Measurements from ENCODE around the gene HS3ST4. TPM values are rescaled to one million over a fixed set of nuclear protein-coding genes. Genes with fewer than 3 reads are reported as not detected.

Gene HS3ST4
- total and polyA plus RNA-seq, 2 of the 4 experiments (the other 2 are of a cell fraction) = not detected

DNA sequence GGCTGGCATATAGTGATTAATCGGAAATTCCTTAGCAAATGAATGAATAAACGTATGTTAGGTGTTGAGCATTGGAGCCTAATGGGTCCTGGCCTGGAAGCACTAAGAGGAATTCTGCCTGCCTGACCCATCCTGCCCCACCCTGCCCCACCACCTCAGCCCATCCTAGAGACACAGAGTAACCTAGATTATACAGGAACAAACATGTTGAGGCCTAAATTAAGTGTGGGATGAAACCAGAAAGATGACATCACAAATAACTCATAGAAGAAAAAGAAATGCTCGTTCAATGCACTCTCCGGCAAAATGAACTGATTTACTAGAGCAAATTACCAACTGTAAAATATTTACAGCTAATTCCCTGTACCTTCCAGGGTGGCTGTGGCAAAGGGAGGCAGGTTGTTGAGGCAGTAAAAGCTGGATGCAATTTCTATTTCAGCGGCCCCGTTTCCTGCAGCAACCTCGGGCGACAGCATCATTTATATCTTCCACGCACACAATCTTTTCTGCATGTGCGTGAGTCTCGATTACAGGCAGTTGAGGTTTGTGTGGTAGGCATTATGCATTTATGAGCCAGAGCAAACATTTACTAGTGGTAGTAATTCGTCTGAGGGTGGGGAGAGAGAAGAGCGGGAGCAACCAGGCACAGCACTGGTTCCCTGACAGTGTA is 417.2 kb downstream of the HS3ST4 start:
- Histone ChIP-seq H2AK9ac (replicated peaks; ENCODE audit: low read depth, low read length, poor library complexity) (no peak overlapping the region), H3K4me2 (ENCODE audit: low read depth, low read length) (no peak overlapping the region), H3K23ac (ENCODE audit: low read depth, low read length) (no peak overlapping the region), H4K91ac (ENCODE audit: insufficient read depth, low read depth, low read length) (no peak overlapping the region), H3K79me1 (ENCODE audit: low read depth in 1 of 2, low read length in 2 of 2) (no peaks in the 10 kb centered on the region), H4K5ac (ENCODE audit: low read depth, low read length) (no peak overlapping the region), H3K4me1 (ENCODE audit: control insufficient read depth, insufficient read depth, low read length) (no peaks in the 10 kb centered on the region), H3K9me1 (ENCODE audit: insufficient read depth, low read length) (no peaks in the 10 kb centered on the region), H3K4me3 (ENCODE audit: insufficient read depth, low read depth, low read length) (no peak overlapping the region), H3K27ac (ENCODE audit: insufficient read depth, low read length) (no peak overlapping the region), H2BK15ac (ENCODE audit: low read depth, low read length) (no peak overlapping the region), H3K9me3 (ENCODE audit: control insufficient read depth, insufficient read depth, low read length) (peaks cover 11% of the 10 kb centered on the region; the same call in 1 of the 2 replicates), H3K9ac (ENCODE audit: low read depth, low read length) (no peak overlapping the region), H3K4ac (ENCODE audit: low read depth, low read length) (no peak overlapping the region), H2BK5ac (ENCODE audit: low read depth, low read length, poor library complexity, severe bottlenecking) (no peak overlapping the region), H2AFZ (replicated peaks; ENCODE audit: low read length, poor library complexity) (no peak overlapping the region), H3K56ac (ENCODE audit: extremely low read depth, insufficient read depth, low read length) (no peak overlapping the region), H3K14ac (replicated peaks; ENCODE audit: low read depth, low read length) (no peak overlapping the region), H4K20me1 (ENCODE audit: insufficient read depth, low read length) (no peaks in the 10 kb centered on the region), H2BK20ac (ENCODE audit: low read depth, low read length) (no peak overlapping the region), H2AK5ac (ENCODE audit: low read depth, low read length) (no peak overlapping the region), H3K36me3 (ENCODE audit: control insufficient read depth, insufficient read depth, low read length) (no peaks in the 10 kb centered on the region), H2BK120ac (ENCODE audit: low read depth, low read length) (no peak overlapping the region), H3K27me3 (ENCODE audit: control insufficient read depth, insufficient read depth, low read length) (no peaks in the 10 kb centered on the region), H3K18ac (ENCODE audit: low read depth, low read length) (no peak overlapping the region), H4K8ac (ENCODE audit: low read depth in 2 of 2, low read length in 2 of 2) (no peak overlapping the region)
- BruUV-seq (replicated peaks) = no TSS peak
- in situ Hi-C loops (cut with MboI; ENCODE audit: low sequenced_read_pairs) (no loop called here), dilution Hi-C loops (cut with HindIII; ENCODE audit: low sequenced_read_pairs, unreplicated experiment) (no loop called here), intact Hi-C loops (cut with micrococcal nuclease) (no loop called here)
- DNase-seq = no peak
- POLR2A ChIA-PET (ENCODE audit: unreplicated experiment) = no interaction called here
- WGBS, 2 experiments (ENCODE audit: extremely low coverage in 2 of 2, insufficient read length in 1 of 2) = no CpG with 5 or more reads among the region's 13 CpGs
- TF ChIP-seq RAD21 (IDR thresholded peaks at IDR 0.05; ENCODE audit: low read length) (no peak), RFX5 (IDR thresholded peaks at IDR 0.05; ENCODE audit: low read depth, low read length) (no peak), POLR2A (IDR thresholded peaks at IDR 0.05; ENCODE audit: low read depth, low read length) (no peak)
- CTCF ChIA-PET = no interaction called here
- ATAC-seq (ENCODE audit: low read depth) = no peak

All from IMR-90 (cell line).